CD4-positive, alpha-beta T cell treated with Interleukin-12 subunit alpha and Interleukin-12 subunit beta, for 1 hour (primary cell): ENCODE measurements around the gene OAT.

Experiments used
- DNase-seq: peaks from one replicate; pipeline ENCODE4 v3.0.0-alpha.2; 2020

Gene OAT

DNA sequence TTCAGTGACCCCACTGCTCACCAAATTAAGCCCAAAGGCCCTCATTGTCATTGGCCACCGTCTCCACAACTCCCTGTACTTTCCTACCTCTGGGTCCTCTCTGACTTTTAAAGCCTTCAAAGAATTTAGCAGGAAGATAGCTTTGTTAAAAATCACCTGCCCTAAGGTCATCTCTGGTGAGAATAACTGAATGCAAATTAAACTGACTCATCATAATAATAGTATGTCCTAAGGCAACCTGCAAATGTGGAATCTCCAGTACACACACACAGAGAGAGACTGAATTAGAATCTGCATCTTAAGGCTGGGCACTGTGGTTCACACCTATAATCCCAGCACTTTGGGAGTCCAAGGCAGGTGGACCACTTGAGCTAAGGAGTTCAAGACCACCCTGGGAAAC is 24.1 kb downstream of the OAT start:
- DNase-seq: no peak

DNA sequence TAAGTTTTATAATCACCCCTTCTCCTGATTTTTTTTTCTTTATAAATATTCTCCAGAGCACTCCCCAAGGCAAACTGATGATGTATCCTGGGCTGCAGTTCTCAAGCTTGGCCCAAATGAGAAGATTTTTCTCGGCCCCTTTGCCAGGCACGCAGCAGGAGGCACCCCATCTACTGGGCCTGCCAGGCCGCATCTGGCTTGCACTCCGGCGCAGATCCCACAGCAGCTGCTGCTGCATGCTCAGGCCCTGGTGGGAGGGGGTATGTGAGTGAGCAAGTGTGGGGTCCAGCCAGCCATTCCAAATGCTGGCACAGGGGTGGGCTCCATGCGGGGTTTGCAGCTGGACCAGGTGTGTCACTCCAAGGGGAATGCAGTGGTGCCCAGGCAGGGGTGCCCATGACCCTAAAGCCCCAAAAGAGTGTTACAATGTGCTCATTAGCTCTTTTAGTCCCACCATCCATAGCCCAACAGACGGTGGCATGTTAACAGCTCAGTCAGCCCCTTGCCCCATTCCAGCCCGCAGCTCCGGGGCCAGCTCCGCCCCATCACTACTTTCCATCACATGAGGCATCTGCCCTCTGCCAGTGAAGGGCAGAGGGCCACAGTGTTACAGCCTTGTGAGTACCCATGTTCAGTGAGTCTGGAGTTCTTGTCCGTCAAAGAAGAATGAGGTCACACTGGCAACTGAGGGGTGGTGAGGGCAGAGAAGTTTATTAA is 25.9 kb downstream of the OAT start:
- DNase-seq: no peak

DNA sequence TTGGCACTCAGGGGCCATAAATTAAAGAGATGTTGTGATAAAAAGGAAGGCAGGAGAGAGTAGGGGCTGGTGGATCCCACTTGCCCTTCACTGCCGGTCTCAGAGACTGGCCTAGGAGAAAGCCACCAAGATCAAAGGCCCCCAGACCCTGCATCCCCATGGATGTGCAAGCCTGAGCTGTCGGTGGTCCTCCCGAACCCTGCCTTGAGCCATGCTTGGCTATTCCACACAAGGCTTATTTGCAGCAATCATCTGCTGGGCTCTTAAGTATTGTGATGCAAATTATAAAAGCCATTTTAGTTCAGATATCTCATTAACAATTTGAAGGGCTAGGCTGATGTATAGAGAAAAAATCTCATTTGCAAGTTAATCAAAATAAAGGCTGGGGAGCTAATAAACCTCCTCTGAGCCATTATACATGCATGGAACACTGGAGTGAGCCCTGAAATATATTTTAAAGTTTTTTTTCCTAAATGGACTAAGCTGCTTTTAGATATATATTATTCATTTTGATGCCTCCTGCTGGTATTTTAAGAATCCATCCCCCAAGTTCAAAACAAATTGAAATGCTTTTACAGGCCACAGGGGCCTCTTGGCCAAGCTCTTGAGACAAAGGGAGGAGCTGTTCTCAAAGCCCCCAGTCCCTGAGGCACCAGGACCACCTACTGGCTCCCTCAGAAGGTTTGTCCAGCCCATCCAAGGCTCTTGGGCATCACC is 28.1 kb downstream of the OAT start:
- no peak for DNase-seq

DNA sequence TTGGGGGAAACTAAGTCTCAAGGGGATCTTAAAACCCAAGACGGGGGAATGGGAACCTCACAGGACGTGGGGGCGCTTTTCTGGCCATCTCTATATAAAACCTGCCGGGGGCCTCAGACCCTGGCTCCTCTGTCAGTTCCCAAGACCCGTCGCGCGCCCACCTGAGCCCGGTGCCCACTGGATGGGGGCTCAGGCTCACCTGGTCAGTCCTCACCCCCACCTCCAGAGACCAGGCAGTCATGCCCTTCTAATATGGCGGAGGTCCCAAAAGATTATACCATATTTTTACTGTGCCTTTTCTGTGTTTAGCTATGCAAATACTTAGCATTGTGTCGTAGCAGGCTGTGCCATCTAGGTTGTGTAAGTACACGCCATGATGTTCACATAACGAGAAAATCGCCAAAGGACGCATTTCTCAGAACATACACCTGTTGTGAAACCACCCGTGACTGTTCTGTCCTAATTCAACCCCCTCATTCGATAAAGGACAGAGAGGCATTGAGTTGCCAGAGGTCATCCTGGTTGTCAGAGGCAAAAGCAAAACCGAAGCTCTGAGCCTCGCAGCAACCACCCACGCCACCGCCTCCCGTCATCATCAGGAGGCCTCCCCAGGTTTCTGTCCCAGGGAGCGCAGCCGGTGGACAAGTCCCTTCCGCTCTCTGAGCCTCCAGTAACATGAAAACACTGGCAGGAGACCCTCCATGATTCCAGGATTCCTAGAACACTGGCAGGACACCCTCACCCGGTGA is 28.9 kb downstream of the OAT start:
- DNase-seq: no peak

DNA sequence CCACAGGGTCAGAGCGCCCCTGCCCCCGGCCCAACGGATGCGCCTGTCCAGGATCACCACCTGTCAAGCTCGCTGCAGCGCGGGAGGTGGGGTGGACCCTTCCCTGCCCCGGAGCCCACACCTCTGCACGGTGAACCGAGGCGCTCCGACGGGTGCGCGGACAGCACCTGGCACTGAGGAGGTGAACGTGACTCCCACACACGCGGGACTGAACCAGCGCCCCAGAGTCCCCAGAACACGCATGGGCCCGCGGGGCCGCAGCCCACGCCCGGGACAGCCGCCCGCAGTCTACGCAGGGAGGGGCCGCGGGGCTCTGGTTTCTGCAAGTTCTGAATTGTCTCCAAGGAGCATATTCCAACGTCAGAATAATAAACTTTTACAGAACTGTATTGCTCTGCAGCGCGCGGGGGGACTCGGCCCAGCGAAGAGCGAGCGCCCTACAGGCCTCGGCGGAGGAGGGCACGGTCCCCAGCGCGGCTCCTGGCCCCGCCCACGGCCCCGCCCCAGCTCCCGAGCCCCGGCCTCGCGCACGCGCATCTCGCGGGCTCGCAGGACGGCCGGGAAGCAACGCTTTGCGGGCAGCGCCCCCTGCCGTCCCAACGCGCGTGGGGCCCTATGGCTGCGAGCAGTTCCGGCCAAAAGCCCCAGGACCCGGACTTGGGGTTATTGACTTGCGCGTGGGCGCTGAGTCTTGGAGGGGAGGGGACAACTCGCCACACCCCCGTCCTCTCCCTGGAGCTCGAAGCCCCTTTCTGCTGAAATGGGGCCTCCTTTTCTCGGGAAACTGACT is 29.7 kb downstream of the OAT start:
- DNase-seq: peak; percentile 94

DNA sequence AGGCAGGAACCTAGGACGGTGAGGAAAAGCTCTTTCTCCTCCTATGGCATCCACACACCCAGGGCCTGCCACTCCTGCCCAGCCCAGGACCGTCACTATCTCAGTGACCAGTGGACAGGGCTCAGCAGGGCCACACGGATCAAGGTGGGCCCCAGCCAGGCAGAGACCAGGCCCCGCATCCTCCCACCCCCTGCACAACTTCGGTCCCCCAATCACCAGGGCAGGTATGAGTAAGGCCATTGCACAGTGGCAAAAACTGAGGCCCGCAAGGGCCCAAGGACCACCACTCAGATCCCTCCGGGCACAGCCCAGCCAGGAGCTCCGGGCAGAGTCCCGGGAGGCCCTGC is 30.3 kb downstream of the OAT start:
- no peak for DNase-seq

DNA sequence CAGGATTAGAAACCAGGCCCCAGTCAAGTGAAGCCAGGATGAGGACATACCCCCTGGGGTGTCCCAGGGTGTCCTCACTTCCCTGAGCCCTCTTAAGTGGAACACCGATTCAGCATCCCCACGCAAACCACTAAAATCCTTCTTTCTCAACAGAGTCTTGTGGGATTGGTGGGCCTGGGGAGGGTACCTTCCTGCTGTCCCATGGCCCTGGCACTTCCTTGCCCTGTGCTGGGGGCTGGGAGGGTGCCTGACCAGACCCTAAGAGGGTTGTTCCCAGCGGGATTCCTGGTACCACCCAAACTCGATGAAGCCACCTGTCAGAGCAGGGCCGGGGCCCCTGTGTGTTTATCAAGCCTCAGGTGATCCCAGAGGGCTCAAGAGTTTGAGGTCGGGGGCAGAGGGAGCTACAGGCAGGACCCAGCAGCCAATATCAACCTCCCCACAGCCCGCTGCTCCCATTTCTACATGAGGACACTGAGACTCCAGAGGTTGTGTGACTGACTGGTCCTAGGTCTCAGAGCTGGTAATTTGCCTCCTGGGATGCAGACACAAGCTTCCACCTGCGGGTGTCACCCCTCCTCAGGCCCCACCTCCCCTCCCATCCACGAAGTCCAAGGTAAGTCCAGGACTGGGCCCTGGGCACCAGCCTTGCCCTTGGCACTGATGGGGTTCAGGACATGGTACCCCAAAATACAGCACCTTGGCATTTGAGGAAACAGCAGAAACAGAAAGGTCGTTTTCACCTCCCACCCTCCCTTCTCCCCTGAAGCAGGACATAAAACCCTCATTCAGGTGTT is 31.4 kb downstream of the OAT start:
- DNase-seq: no peak

DNA sequence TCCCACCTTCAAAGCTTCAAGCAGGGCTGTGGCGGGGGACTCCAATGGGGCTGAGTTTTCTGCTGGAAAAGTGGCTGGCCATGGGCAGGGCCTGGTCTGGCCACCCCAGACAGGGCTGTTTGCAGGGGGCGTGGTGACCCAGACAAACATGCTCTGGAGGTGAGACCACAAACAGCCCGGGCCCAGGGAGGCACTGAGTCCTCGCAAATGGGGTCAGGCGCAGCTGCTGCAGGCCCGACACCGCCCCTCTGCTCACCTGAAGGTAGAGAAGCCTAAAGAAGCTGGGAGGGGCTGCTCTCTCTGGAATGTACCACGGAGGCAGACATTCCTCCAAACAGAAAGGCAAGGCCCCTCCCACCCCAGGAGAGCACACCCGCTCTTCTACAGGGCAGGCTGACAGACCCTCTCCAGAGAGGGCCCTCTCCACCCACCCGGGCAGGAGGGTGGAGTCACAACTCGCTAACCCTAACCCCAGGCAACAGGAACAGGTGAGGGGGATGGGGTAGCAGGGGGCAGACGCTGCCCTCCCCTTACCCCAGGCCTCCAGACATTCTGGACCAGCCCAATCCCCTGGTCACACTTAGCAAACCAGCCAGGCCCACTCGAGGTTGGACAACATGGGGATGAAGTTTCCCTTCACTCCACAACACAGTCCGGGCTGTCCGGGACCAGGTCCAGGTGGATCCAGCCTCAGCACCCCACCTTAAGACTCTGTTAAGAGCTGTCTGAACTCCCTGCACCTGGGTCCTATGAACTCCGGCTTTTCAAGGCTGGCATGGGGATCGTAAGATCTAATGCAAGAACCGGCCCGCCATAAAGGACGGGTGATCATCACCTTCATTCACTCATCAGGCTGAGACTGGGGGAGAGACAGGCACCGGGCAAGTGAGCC is 32.3 kb downstream of the OAT start:
- DNase-seq: no peak

DNA sequence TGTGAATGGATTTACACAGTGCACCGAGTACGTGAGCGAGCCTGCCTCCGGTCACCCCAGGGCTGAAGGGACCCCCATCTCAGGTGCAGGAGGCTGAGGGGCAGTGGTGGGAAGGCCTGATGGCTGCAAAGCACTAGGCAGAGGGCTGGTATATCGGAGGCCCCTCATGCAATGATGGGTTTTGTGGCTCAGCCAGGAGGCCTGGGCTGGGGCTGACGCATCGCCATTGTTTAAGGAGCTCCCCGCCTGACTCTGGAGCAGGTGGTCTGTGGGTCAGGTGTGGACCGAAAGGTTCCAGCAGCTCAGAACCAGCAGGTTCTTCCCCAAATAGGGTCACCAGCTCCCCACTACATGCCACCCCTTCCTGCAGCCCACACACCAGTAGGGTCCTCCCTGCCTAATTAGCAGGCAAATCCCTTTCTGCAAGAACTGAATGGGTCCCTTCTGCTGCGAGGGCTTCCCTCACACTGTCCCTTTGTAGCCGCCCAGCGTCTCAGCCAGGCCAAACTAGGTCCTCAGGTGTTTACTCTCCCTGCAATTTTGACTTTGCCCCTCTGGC is 33.0 kb downstream of the OAT start:
- no peak for DNase-seq

DNA sequence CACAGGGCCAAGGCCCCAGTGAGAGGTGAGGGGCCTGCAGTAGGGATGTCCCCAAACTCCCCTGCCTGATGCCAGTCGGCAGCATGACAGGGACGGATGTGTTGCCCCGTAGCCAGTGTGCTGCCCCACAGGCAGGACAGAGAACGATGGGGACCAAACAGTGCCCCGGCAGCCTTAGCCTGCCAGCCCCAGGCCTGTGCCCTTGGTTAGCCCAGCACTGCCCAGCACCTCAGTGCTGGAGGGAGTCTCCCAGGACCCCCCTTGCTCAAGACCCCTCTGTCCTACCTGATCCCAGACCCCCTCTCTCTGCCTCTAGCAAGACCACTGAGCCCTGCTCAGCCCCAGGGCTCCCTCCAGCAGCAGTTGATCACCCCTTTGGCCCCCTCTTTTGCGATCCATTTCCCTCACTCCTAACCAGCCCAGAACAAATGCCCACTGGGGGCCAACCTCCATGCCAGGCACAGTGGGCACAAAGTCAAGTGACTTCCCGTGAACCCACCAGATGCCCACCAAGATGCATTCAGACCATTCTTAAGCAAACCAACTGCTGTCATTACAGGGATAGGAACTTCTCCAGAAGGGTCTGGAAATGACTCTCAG is 34.0 kb downstream of the OAT start:
- no peak for DNase-seq

DNA sequence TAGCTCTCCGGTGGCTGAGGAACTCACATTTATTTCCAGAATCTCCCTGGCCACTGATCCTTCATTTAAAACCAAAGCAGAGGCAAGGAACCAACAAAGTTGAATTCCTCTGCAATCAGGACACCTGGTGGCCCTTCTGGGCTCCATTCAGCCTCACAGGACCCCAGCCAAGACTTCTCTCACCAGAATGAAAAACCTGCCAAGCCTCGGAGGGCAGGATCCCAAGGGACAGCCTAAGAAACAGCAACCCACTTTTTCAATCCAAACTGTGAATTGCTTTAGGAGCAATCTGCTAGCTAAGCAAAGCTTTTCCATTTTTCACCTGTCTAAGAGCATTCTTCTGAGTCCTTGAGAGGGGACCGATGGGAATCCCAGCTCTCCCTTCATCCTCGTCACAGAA is 34.6 kb downstream of the OAT start:
- no peak for DNase-seq

DNA sequence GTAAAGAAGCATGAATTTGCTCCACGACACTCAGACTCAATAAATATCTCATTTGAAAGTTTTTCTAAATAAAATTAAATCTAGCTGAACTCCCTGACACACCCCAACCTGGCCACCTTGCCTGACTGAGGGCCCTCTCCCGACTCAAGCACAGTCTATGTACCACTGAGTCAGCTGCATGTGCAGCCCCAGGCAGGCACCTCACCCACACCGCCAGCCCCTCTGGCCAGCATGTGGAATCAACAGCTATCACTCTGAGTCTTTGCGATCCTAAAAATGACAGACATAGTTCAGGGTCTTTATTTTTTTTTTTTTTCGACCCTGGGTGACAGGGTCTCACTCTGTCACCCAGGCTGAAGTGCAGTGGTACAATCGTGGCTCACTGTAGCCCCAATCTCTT is 35.2 kb downstream of the OAT start:
- DNase-seq: no peak

DNA sequence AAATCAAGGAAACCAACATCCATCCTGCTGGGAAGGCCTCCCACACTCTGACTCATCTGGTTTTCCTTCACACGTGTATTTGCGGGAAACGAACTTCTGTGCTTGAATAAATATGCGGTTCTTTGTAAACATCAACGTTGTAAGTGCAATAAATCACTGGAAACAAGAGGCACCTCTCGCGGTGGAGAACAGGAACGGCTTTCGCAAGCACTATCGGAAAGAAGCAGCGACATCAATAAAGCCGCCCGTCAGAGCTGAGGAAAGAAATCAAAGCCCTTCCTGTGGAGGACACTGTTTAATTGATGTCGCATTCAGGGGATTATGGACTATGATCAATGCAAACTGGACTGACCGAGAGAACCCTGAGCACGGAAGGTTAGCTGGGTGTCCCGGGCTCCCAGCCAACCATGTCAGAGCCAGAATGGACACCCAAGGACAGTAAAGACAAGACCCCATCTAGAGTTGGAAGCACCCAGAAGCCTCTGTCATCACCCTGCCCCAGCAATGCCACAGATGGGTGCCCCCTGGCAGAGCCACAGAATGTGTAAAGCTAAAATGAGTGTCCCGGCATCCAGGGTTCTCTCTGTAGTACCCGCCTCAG is 37.6 kb downstream of the OAT start:
- no peak for DNase-seq

DNA sequence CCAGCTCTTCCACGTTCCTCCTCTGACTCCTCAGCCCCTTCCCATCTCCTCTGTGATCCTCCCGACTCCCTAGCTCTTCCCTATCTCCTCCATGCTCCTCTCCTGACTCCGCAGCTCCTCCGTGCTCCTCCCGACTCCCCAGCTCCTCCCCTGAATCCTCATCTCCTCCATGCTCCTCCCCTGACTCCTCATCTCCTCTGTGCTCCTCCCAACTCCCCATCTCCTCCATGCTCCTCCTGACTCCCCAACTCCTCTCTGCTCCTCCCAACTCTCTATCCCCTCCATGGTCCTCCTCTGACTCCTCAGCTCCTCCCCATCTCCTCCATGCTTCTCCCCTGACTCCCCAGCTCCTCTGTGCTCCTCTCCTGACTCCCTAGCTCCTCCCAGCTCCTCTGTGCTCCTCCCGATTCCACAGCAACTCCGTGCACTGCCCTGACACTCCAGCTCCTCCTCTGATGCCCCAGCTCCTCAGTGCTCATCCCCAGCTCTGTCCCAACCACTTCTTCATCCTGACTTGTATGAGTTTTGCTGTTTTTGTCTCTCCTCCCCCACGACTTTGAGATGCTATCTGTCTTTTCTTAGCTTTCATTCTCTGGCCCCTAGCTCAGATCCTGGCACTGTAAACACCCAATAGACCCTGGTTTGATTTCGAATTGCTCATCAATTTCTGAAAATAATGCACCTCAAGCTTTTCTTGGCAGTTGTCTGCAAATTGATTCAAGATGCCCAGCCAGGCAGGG is 38.3 kb downstream of the OAT start:
- no peak for DNase-seq

DNA sequence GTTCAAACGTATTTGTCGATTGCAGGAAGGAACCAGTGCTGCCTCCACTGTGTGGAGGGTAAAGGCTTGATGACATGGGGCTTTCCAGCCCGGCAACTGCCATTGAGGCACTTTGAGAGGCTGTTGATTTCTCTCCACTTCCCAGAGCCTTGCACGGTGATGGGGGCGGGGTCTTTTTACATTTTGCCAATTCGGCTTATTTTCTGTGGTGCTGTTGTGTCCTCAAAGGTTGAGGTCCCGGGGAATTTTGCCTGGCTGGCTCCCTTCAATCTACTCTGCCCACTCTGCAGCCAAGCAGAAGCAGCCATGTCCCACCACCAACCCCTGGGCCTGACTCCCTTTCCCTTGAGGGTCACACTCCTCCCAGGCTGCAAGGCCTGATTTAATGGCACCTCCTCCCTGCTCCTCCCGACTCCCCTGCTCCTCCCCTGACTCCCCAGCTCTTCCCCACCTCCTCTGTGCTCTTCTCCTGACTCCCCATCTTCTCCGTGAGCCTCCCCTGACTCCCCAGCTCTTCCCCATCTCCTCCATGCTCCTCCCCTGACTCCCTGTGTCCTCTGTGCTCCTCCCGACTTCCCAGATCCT is 39.0 kb downstream of the OAT start:
- no peak for DNase-seq

DNA sequence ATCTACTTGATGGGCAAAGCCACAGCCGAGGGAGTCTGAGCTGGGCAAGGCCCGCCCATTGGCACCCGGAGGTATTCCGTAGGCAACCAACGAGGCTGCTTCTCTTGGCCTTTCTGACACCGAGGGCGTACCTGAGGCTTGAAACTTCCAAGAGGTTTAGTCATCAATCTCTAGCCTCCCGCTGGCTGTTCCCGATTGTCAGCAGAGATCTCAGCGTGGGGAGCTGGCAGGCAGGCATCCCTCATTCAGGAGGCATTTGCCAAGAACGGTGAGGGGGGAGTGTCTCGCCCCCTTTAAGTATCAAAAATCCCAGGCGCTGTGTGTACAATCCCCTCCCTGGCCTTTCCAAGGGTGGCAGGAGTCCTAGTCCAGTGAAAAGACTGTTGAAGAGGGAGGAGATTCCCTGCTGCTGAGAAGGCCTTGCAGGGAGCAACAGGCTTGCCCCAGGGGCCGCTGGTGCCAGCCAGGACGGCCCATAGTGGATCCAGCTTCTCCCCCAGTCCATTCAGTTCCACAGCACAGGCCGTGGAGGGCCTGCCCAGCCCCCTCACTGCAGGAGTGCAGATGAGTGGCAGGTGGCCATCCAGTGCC is 39.7 kb downstream of the OAT start:
- DNase-seq: no peak

DNA sequence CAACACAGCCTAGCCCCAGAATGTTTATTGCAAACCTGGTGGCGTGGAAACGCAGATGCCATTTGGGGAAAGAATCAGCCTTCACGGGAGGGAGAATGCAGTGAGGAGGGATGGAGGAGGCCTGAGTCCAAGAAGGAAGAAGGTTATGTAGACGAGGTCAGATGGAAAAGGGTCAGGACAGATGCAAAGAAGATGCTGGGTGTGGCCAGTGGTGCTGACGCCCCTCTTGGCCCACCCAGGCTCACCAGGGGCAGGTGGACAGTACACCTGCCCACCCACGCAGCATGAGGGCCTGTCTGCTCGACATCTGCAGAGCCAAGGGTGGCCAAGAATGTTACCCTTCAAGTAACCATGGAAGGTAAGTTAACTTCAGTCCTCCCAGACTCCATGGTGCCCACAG is 40.5 kb downstream of the OAT start:
- DNase-seq: no peak

DNA sequence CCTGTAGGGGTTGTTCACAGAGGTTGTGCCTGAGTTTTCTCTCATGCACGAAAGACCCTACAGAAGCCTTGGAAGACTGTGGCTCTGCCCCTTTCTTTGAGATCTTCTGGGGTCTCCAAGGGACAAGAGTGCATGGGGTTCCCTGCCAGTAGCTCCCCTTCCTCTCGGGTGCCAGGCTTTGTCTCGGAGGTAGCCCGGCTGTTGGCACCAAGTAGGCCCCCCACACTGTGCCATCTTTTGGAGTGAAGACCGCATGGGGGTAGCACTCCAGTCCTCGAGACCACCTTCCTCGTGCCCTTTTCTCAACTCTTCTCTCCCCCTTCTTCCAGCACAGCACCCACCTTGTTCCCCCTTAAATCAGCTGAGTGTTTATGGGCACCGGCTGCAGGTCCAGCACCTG is 41.6 kb downstream of the OAT start:
- no peak for DNase-seq

DNA sequence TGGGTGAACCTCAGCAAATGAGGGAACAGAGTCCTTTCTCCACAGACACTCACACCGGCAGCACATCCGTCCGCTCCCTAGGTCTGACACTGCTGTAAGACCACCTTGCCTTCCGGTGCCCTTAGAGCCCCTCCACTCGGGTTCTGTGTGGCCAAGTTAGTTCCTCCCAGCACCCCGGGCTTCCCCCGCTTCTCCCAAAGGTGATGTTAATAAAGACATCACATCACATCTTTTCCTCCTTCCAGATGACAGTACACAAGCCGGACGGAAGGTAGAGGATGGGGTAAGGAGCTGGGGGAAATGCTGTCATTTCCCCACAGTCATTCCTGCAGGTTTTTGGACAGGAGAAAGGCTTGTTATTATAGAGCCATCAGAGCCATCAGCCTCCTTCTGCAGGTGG is 42.3 kb downstream of the OAT start:
- DNase-seq: no peak
